Measurements from ENCODE around the gene OR7C2. TPM values are rescaled to one million over a fixed set of nuclear protein-coding genes. Genes with fewer than 3 reads are reported as not detected.

Gene OR7C2
- polyA plus RNA-seq, 1 donor (not counting 4 experiments of a cell fraction or from before 2014, with no cell fraction given) = not detected

GRCh38 chr19:14978161-14978776 is 37.0 kb downstream of the OR7C2 start:
- FAIRE-seq (no peak), DNase-seq (ENCODE audit: low read depth, low spot score) (no peak)
- H4K20me1 ChIP-seq (ENCODE audit: control insufficient read depth, extremely low read depth, insufficient read depth, low read length) = no peaks in the 10 kb centered on the region
- no peaks in the 10 kb centered on the region for H3K79me2 ChIP-seq (ENCODE audit: control insufficient read depth, insufficient read depth, low read length)
- no peaks in the 10 kb centered on the region for H3K4me1 ChIP-seq (ENCODE audit: control insufficient read depth, extremely low read depth, insufficient read depth, low read length)
- TF ChIP-seq EZH2 (IDR thresholded peaks at IDR 0.05; ENCODE audit: low read length) (peak; percentile 20), CTCF (optimal IDR thresholded peaks at IDR 0.05 in 1 of 3, IDR thresholded peaks at IDR 0.05 in 1 of 3, conservative IDR thresholded peaks at IDR 0.05 in 1 of 3; ENCODE audit: extremely low read depth in 1 of 3, insufficient read depth in 2 of 3, low read length in 3 of 3) (no peak)
- H3K36me3 ChIP-seq (ENCODE audit: control insufficient read depth in 2 of 2, extremely low read depth in 1 of 2, insufficient read depth in 2 of 2, low read length in 2 of 2) = no peaks in the 10 kb centered on the region
- H3K27me3 ChIP-seq (ENCODE audit: control insufficient read depth, extremely low read depth, insufficient read depth, low read length) = peaks cover 36% of the 10 kb centered on the region
- no peaks in the 10 kb centered on the region for H3K9me1 ChIP-seq (ENCODE audit: control insufficient read depth, extremely low read depth, insufficient read depth, low read length)
- no peak overlapping the region for H2AFZ ChIP-seq (ENCODE audit: control insufficient read depth, low read length)
- no peaks in the 10 kb centered on the region for H3K9me3 ChIP-seq (ENCODE audit: control insufficient read depth, low read depth, low read length)
- no peak overlapping the region for H3K4me3 ChIP-seq (ENCODE audit: control insufficient read depth in 2 of 3, extremely low read depth in 1 of 3, insufficient read depth in 2 of 3, low read depth in 1 of 3, low read length in 3 of 3)
- dilution Hi-C loops (cut with MboI; ENCODE audit: extremely low pct_ligation_motif_present, low sequenced_read_pairs) = no loop called here
- no peak overlapping the region for H3K4me2 ChIP-seq (ENCODE audit: control insufficient read depth, extremely low read depth, insufficient read depth, low read depth, low read length)
- no peak overlapping the region for H3K27ac ChIP-seq (ENCODE audit: control insufficient read depth, insufficient read depth, low read length)
- H3K9ac ChIP-seq (ENCODE audit: control insufficient read depth, extremely low read depth, insufficient read depth, low read length) = no peak overlapping the region

- no peak for FAIRE-seq
- Histone ChIP-seq H2AFZ (ENCODE audit: control insufficient read depth, low read length) (no peak within 1 kb of the TSS), H3K27ac (ENCODE audit: control insufficient read depth, insufficient read depth, low read length) (no peak within 1 kb of the TSS), H3K9me1 (ENCODE audit: control insufficient read depth, extremely low read depth, insufficient read depth, low read length) (no peaks in the 10 kb centered on the region), H3K4me3 (ENCODE audit: control insufficient read depth in 2 of 3, extremely low read depth in 1 of 3, insufficient read depth in 2 of 3, low read depth in 1 of 3, low read length in 3 of 3) (peak within 1 kb of the TSS in 1 of 3 experiments; percentile 14), H3K4me2 (ENCODE audit: control insufficient read depth, extremely low read depth, insufficient read depth, low read depth, low read length) (peak within 1 kb of the TSS; percentile 22), H4K20me1 (ENCODE audit: control insufficient read depth, extremely low read depth, insufficient read depth, low read length) (no peaks in the 10 kb centered on the region), H3K27me3 (ENCODE audit: control insufficient read depth, extremely low read depth, insufficient read depth, low read length) (peaks cover 36% of the 10 kb centered on the region), H3K36me3 (ENCODE audit: control insufficient read depth in 2 of 2, extremely low read depth in 1 of 2, insufficient read depth in 2 of 2, low read length in 2 of 2) (no peaks in the 10 kb centered on the region), H3K9ac (ENCODE audit: control insufficient read depth, extremely low read depth, insufficient read depth, low read length) (no peak within 1 kb of the TSS), H3K9me3 (ENCODE audit: control insufficient read depth, low read depth, low read length) (no peaks in the 10 kb centered on the region), H3K4me1 (ENCODE audit: control insufficient read depth, extremely low read depth, insufficient read depth, low read length) (no peaks in the 10 kb centered on the region), H3K79me2 (ENCODE audit: control insufficient read depth, insufficient read depth, low read length) (no peaks in the 10 kb centered on the region)
- DNase-seq (ENCODE audit: low read depth, low spot score) = no peak
- TF ChIP-seq CTCF (optimal IDR thresholded peaks at IDR 0.05 in 1 of 3, IDR thresholded peaks at IDR 0.05 in 1 of 3, conservative IDR thresholded peaks at IDR 0.05 in 1 of 3; ENCODE audit: extremely low read depth in 1 of 3, insufficient read depth in 2 of 3, low read length in 3 of 3) (no peak), EZH2 (IDR thresholded peaks at IDR 0.05; ENCODE audit: low read length) (no peak)
- dilution Hi-C loops (cut with MboI; ENCODE audit: extremely low pct_ligation_motif_present, low sequenced_read_pairs) = no loop called here
These were observed 38.4 kb downstream of the OR7C2 start, which contains the start of gene SLC1A6 for GRCh38 chr19:14979476-14980255. Gene SLC1A6 (minus strand): TSS chr19:14979864. CDS start chr19:14972910, 6,954 bp downstream.

Data from keratinocyte (primary cell).